Psoas muscle (tissue), 8 donors: Measurements from ENCODE around the gene PRPF31. TPM values are rescaled to one million over a fixed set of nuclear protein-coding genes. Genes with fewer than 3 reads are reported as not detected.

ENCODE experiments used
- ATAC-seq, 4 donors: fragments of 200-7000 bp; cut with Tn5 transposase; one replicate each; pipeline ENCODE4 v1.9.1; 2020; ENCODE audit warnings: moderate library complexity in 3 of 4, mild to moderate bottlenecking in 2 of 4
- DNase-seq, 2 donors: peaks; one replicate each; pipeline ENCODE4 v3.0.0-alpha.2; 2020
- H3K27ac ChIP-seq: fragments of 200-600 bp; one replicate; pipeline ENCODE4 v1.8.0; 2022
- H3K27me3 ChIP-seq, 3 donors: fragments of 200-600 bp in 1 of 3; one replicate each; pipeline versions ENCODE4 v1.6.1 to v1.8.0; 2013 to 2022; ENCODE audit warnings: low read length in 2 of 3, mild to moderate bottlenecking in 2 of 3, moderate library complexity in 1 of 3; ENCODE audit not compliant: insufficient read depth in 3 of 3
- H3K36me3 ChIP-seq, 2 donors: fragments of 200-600 bp in 1 of 2; one replicate each; pipeline versions ENCODE4 v1.6.1 to v1.8.0; 2013 to 2022; ENCODE audit warnings: low read depth in 1 of 2, mild to moderate bottlenecking in 1 of 2, moderate library complexity in 1 of 2; ENCODE audit not compliant: insufficient read depth in 1 of 2
- H3K4me1 ChIP-seq: fragments of 200-600 bp; one replicate; pipeline ENCODE4 v1.8.0; 2022
- H3K4me3 ChIP-seq: fragments of 200-600 bp; one replicate; pipeline ENCODE4 v1.8.0; 2022; ENCODE audit warnings: mild to moderate bottlenecking
- H3K9me3 ChIP-seq: fragments of 200-600 bp; one replicate; pipeline ENCODE4 v1.8.0; 2022
- WGBS, 3 donors: extraction: QIAGEN DNeasy Blood & Tissue Kit; methylation state at CpG; one replicate each; pipeline versions ENCODE4 v1.1.6 to v1.1.7; 2013; 5-methylcytosine and 5-hydroxymethylcytosine counted together
- intact Hi-C, 2 donors: fragments of 100-400 bp; cut with DNase I; formaldehyde crosslinking; loops; one replicate each; pipeline versions ENCODE4 v1.11.0 to v1.14.2; 2022
- polyA plus RNA-seq, 3 donors: library from polyadenylated mRNA; stranded (reverse); fragments of 200-250 nt; gene quantifications; one replicate each; pipeline ENCODE4 v1.2.3, GENCODE V29; 2013
- total RNA-seq, 4 donors: library from RNA; stranded (reverse); fragmentation: NEBNext Ultra II Directional in 2 of 4; extraction: Animal tissue kit (Norgen Biotek cat#: 25700) in 2 of 4; gene quantifications; one replicate each; pipeline versions ENCODE4 v1.2.1 to v1.2.4, GENCODE V29; 2021 to 2023
- TF ChIP-seq, protein P1 (sequence below): fragments of 200-600 bp; IDR thresholded peaks from one replicate; pipeline ENCODE4 v1.8.0; 2022; ENCODE audit warnings: antibody characterized with exemption
- donor health status: healthy with polysubstance abuse.
- donor health status: DM: no; HTN: no; CAD: no; lungs with moderate emphysema.
- donor health status: Bipolar disorder and iron deficiency.
- donor health status: healthy.
- donor health status: DM: yes; HTN: yes; CAD: no.
- donor health status: DM: no; HTN: no; CAD: no.
- donor health status: DM: no; HTN: no; CAD: no.
- donor health status: DM: yes; HTN: yes; CAD: no.

The PRPF31 gene
- total and polyA plus RNA-seq, 7 donors = 32.3 to 54.3 (median 39.4) TPM

DNA sequence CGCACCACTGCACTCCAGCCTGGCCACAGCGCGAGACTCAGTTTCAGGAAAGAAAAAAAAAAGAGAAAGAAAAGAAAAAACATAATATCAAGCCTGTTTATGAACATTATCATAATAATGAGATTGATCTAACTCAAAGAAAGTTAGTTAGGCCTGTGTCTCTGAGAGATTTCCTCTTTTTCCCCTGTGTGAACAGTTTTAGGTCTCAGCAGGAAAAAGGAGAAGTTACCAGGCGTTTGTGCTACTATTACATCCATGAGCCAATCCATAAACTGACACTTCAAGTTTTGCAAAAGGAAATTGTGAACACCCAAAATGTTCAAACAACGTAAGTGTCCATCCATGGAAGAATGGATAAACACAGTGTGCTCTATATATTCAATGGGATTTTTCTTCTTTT lies 38.2 kb upstream of the PRPF31 start:
- 72 to 78% (median 75%) methylated on average over 5 of the region's 5 CpGs for WGBS, 3 donors
- Histone ChIP-seq H3K4me1 (no peaks in the 10 kb centered on the region), H3K27me3 (no peaks in the 10 kb centered on the region), H3K4me3 (no peak overlapping the region), H3K36me3 (no peaks in the 10 kb centered on the region), H3K9me3 (peaks cover 8% of the 10 kb centered on the region), H3K27ac (no peak overlapping the region)
- DNase-seq (no peak), ATAC-seq (no peak)
- TF ChIP-seq, protein P1, sequence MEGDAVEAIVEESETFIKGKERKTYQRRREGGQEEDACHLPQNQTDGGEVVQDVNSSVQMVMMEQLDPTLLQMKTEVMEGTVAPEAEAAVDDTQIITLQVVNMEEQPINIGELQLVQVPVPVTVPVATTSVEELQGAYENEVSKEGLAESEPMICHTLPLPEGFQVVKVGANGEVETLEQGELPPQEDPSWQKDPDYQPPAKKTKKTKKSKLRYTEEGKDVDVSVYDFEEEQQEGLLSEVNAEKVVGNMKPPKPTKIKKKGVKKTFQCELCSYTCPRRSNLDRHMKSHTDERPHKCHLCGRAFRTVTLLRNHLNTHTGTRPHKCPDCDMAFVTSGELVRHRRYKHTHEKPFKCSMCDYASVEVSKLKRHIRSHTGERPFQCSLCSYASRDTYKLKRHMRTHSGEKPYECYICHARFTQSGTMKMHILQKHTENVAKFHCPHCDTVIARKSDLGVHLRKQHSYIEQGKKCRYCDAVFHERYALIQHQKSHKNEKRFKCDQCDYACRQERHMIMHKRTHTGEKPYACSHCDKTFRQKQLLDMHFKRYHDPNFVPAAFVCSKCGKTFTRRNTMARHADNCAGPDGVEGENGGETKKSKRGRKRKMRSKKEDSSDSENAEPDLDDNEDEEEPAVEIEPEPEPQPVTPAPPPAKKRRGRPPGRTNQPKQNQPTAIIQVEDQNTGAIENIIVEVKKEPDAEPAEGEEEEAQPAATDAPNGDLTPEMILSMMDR = no peak
- intact Hi-C loops = no loop called here

DNA sequence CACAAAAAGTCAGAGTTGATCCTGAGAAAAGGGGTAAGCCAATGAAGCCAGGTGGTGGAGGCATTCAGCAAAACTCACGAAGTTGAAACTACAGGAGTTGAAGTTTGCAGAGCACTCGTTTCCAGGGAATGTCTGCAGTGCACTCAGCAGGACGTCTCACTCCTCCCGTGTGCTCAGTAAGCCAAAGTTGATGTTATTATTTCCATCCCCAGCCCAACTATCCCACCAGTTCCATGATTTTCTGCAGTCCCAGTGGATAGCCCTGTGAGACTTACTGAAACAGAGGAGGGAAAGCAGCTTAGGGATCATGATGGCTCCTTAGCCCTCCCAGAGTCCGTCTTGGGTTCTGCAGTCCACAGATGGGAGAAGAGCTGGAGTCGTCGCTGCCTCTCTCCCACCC lies 34.5 kb upstream of the PRPF31 start, which contains the start of gene TARM1:
Gene TARM1 (minus strand): TSS at position 334 of the 400 bp plus-strand sequence. CDS start 25 bp downstream, at position 309.
- Histone ChIP-seq H3K4me3 (no peak within 1 kb of the TSS), H3K9me3 (peaks cover 8% of the 10 kb centered on the region), H3K4me1 (no peaks in the 10 kb centered on the region), H3K27me3 (no peaks in the 10 kb centered on the region), H3K27ac (no peak within 1 kb of the TSS), H3K36me3 (no peaks in the 10 kb centered on the region)
- 75 to 84% (median 83%) methylated on average over 7 of the region's 7 CpGs for WGBS, 3 donors
- DNase-seq = no peak
- ATAC-seq = no peak
- TF ChIP-seq, protein P1 = no peak
- intact Hi-C loops = no loop called here

DNA sequence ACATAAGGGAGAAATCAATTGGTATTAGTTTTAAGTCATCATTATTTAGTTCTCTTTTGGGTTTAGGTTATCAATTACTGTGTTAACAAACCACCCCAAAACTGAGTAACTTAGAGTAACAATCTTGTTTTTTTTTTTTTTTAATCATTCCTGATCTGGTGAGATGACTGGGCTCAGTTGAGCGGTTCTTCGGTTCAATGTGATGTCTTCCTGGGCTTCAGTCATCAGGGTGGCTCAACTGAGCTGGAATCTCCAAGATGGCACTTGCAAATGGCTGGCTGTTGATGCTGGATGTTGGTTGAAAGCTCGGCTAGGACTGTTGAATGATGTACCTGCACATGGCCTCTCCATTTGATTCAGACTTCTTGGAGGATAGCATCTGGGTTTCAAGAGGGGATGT lies 31.1 kb upstream of the PRPF31 start:
- ATAC-seq (no peak), DNase-seq (no peak)
- peaks cover 8% of the 10 kb centered on the region for H3K9me3 ChIP-seq
- 77 to 79% (median 79%) methylated on average over 3 of the region's 3 CpGs for WGBS, 3 donors
- no peaks in the 10 kb centered on the region for H3K36me3 ChIP-seq
- H3K27ac ChIP-seq = no peak overlapping the region
- no peaks in the 10 kb centered on the region for H3K4me1 ChIP-seq
- intact Hi-C loops = no loop called here
- no peaks in the 10 kb centered on the region for H3K27me3 ChIP-seq
- no peak overlapping the region for H3K4me3 ChIP-seq
- TF ChIP-seq, protein P1 = no peak

DNA sequence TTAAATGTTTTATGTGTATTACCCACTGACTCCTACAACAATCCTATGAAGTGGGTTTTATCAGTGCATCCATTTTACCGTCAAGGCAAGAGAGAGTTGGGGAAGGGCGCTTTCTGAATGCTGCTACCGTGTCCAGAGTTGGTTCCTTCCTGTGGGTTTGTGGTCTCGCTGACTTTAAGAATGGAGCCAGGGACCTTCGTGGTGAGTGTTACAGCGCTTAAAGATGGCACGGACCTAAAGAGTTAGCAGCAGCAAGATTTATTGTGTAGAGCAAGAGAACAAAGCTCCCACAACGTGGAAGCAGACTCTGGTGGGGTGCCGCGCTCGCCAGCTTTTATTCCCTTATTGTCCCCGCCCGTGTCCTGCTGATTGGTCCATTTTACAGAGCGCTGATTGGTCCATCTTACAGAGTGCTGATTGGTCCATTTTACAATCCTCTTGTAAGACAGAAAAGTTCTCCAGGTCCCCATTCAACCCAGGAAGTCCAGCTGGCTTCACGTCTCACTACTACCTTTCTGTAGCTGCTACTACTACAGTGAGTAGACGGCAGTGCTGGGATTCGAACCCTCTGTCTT lies 21.0 kb upstream of the PRPF31 start:
- 80 to 87% (median 81%) methylated on average over 17 of the region's 17 CpGs for WGBS, 3 donors
- peaks cover 0 to 40% (median 15%) of the 10 kb centered on the region in 3 donors for H3K27me3 ChIP-seq
- intact Hi-C loops = no loop called here

More for the DNA sequence above, 21.0 kb upstream of the PRPF31 start:
- ATAC-seq = no peak
- H3K9me3 ChIP-seq = no peaks in the 10 kb centered on the region
- H3K4me1 ChIP-seq = no peaks in the 10 kb centered on the region
- DNase-seq = no peak
- H3K4me3 ChIP-seq = no peak overlapping the region
- no peak overlapping the region for H3K27ac ChIP-seq
- H3K36me3 ChIP-seq = no peaks in the 10 kb centered on the region
- TF ChIP-seq, protein P1 = no peak
